CD4-positive, alpha-beta T cell treated with Interleukin-4 for 1 hour (primary cell): ENCODE measurements around the gene SYNE4.
A peak's percentile ranks its signal among the peaks of the same experiment; 100 is the strongest.

Experiments used
- DNase-seq, 2 donors: peaks; one replicate each; pipeline ENCODE4 v3.0.0-alpha.2; 2020 to 2022

The SYNE4 gene

DNA sequence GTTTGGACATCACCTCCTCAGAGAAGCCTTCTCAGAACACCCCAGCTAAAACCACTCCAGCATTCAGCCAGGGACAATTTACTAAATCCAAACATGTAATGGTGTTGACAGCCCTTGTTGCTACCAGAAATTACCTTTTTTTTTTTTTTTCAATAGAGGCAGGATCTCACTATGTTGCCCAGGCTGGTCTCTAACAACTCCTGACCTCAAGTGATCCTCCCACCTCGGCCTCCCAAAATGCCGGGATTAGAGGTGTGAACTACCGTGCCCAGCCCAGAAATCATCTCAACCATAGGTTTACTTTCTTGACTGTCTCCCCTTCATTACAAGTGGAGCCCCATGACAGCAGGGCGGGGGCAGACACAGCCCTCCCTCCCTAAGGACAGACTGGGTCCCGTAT lies 14.8 kb upstream of the SYNE4 start:
- no peak for DNase-seq

DNA sequence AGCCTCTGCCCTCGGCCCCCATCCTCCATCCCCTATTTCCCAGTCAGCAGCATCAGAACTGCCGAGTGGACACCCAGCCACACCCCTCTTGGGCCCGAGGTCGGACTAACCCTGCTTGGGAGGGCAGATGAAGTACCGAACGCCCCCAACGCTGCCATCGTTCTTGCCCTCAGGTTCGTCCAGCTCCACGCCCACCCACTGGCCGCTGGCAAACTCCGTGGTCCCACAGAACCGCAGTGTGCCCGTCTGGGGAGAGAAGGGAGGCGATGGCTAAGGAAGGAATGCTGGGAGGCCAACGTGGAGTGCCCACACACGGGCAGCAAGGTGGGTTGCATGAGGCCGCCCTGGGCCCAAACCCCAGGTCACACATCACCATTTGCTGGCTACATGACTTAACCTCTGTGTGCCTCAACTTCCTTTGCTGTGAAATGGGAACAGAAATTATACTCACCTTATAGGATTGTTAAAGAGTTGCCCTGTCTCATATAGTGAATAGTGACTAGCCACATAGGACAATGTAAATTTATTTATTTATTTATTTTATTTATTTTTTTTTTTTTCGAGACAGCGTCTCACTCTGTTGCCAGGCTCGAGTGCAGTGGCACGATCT lies 10.6 kb upstream of the SYNE4 start:
- no peak for DNase-seq

GRCh38 chr19:36014012-36014924 lies 5.7 kb upstream of the SYNE4 start, which contains the start of gene ALKBH6:
TSS of gene ALKBH6 (minus strand) at chr19:36014213. CDS start at chr19:36013397, 816 bp downstream.
- DNase-seq, result peak; percentile 99

GRCh38 chr19:36013280-36014011 lies 4.8 kb upstream of the SYNE4 start:
- DNase-seq, result no peak

DNA sequence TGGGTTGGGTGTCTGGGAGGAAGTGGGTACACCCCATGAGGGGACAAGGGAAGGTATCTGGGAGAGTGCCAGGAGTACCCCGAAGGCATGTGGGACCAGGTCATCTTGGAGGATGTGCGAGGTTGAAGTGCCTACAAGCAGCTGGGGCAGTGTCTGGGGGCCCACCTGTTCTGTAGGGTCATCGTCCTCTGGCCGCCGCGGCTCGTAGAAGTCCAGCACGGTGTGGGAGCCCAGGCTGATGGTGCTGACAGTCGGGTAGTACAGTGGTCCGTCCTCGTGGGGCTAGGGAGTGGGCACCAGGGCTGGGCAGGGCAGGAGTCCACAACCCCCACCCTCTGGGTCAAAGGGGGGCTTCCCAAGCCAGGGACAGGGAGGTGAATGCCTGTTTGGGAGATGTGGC lies 1.8 kb upstream of the SYNE4 start:
- no peak for DNase-seq

DNA sequence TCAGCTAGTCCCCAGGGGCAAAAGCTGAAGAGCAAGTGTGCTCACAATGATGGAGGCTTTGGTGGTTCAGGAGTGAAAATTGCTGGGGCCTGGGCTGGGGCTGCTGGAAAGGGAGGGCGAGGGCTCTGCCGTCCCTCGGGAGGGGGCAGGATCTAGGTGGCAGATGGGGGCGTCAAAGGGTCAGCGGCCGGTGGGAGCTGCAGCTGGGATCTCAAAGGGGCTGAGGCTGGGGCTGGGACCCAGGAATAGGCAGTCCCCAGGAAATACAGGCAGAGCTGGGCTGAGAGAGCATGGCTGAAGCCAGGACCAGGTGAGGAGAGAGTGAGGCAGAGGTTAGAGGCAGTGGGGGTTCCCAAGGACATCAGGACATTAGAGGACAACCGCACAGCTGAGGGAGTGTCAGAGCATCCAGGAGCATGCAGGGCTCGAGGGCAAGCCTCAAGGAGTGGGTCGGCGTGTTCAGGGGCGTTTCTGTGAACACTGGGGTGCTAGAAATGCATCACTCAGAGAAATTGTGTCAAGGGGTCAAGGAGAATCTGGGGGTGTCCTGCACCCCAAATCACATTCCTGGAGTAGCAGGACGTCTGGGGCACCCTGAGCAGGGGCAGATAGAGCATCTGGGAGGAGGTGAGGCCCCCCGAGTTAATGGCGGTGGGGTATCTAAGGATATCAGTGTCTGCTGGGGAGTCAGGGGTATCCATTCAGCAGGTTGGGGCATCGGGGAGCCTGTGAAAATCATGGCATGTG lies 1.2 kb upstream of the SYNE4 start:
- DNase-seq, result no peak

- DNase-seq, result peak; percentile 23 to 37
Measured at GRCh38 chr19:36009220-36009619, 607 bp upstream of the SYNE4 start.

DNA sequence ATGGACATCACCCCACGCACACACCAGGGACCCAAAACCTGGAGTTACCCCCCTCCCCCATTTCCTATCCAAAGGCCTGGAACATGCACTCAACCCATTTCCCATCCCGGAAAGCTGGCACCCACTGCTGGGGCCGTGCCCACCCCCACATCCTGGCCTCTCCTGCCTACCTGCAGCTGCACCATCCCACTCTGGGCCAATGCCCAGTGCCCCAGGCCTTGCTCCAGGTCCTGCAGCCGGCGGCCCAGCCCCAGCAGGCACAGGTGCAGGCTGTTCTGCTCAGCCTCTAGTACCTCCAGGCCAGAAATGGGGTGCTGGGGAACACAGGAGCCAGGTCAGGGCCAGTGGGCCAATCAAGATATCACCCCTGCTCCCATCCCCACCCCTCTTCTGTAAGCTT lies 1.7 kb downstream of the SYNE4 start:
- no peak for DNase-seq

DNA sequence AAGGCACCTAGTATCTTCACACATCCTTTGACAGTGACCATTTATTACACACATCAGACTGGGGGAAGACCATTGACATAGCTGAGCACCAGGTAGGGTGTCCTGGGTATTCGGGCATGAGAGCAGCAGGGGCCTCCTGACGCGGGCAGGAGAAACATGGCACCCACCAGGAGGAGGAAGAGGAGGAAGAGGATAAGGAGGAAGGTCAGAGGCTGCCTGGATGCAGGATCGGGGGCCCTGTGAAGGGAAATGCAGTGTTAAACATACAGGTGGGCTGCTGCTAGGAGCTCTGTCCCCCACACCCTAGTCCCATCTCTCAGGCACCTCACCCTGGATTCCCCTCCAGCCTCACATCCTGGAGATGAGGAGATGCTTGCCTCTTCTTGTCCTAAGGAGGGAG lies 5.3 kb downstream of the SYNE4 start:
- DNase-seq, result no peak

- no peak for DNase-seq
Measured at GRCh38 chr19:36001605-36002004, 7.0 kb downstream of the SYNE4 start.

GRCh38 chr19:35996777-35997176 lies 11.8 kb downstream of the SYNE4 start:
- no peak for DNase-seq

DNA sequence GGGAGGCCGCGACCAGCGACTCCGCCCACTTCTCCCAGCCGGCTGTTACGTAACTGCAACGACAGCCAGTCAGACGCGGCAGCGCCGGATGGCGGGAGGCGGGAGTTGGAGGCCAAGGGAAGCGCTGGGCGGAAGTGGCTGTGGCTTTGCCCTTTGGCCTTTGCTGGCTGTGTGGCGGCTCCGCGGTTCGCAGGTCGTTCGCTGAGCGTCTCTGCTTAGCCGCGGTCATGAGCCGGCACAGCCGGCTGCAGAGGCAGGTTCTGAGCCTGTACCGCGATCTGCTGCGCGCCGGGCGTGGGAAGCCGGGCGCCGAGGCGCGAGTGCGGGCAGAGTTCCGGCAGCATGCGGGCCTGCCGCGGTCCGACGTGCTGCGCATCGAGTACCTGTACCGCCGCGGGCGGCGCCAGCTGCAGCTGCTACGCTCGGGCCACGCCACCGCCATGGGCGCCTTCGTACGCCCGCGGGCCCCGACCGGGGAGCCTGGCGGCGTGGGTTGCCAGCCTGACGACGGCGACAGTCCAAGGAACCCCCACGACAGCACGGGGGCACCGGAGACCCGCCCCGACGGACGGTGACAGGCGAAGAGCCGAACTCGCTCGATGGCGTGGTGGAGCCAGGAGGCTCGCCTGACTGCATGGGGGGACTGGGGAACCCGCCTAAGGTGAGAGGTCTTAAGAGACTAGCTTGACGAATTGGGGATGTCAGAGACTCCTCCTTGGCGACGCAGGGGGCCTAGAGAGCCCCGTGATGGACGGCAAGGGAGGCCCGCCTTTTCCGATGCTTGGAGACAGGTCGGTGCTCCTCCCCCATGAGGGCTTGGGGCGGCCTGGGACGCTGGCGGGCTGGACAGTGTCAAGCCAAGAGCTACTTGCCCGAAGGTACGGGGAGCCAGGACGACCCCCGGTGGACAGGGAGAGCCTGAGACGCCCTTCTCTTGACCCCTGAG lies 13.3 kb downstream of the SYNE4 start, which contains the start of gene SDHAF1:
SDHAF1 (plus strand) TSS at position 141 of the 946 bp plus-strand sequence; CDS start at position 228, 87 bp downstream.
- DNase-seq, result peak; percentile 92 to 93

GRCh38 chr19:35993923-35994598 lies 14.6 kb downstream of the SYNE4 start:
- DNase-seq, result no peak

DNA sequence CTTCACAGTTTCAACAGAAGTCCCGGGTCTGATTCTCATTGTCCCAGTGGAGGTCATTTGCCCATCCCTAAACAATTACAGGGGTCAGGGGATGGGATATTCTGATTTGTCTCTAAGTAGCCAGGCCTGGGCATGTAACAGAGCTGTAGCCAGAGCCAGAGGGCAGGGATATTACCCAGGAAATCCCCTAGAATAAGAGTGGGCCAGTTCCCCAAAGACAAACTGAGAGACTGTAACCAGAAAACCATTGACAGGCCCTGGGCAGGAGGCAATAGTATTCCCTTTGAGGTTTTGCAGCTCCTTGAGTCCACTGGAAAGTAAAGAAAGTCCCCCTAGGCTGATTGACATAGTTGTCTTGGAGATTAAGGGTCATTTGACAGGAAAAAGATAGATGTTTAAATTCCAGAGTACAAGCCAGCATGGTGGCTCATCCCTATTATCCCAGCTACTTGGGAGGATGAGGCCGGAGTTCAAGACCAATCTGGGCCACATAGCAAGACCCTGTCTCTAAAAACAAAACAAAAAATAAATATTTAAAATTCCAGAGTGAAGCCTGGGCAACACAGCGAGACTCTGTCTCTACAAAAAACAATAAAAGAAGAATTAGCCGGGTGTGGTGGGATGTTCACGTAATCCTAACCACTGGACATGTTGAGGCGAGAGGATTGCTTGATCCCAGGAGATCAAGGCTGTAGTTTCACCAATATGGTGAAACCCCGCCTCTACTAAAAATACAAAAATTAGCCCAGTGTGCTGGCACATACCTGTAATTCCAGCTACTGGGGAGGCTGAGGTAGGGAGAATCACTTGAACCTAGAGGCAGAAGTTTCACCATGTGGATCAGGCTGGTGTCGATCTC lies 15.5 kb downstream of the SYNE4 start:
- no peak for DNase-seq

GRCh38 chr19:35991731-35992450 lies 16.7 kb downstream of the SYNE4 start:
- DNase-seq, result no peak

- DNase-seq, result no peak
Measured at GRCh38 chr19:35990771-35991730, 17.6 kb downstream of the SYNE4 start.

DNA sequence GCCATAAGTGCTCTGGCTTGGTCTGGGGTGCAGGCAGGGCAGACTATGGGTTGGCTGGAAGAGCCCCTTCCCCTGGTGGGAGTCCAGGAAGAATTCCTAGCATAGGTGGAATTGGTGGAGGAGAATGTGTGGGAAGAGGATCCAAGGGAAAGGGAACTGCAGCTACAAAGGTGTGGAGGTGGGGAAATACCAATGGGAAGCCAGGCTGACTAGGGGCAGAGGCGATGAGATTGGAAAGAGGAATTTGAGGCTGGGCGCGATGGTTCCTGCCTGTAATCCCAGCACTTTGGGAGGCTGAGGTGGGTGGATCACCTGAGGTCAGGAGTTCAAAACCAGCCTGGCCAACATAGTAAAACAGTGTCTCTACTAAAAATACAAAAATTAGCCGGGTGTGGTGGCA lies 18.5 kb downstream of the SYNE4 start:
- no peak for DNase-seq

- DNase-seq, result no peak
Measured at GRCh38 chr19:35988824-35989223, 19.8 kb downstream of the SYNE4 start.
